Neural crest cell (in vitro differentiated cells): ENCODE measurements around the gene TRIM65. TPM values are rescaled to one million over a fixed set of nuclear protein-coding genes. Genes with fewer than 3 reads are reported as not detected.
A peak's percentile ranks its signal among the peaks of the same experiment; 100 is the strongest.

Experiments
- DNase-seq: peaks from one replicate; pipeline ENCODE4 v3.0.0; 2021; ENCODE audit warnings: low read depth, mixed read lengths, low spot score
- H3K27ac Mint-ChIP-seq: one replicate; pipeline ENCODE4 v1.8.0; 2021; ENCODE audit warnings: mild to moderate bottlenecking, mixed read lengths; ENCODE audit not compliant: unreplicated experiment
- H3K27me3 Mint-ChIP-seq: 2 replicates; pipeline ENCODE4 v1.8.0; 2021; ENCODE audit warnings: low read depth, mild to moderate bottlenecking, mixed read lengths
- H3K36me3 Mint-ChIP-seq: 2 replicates; pipeline ENCODE4 v1.8.0; 2021; ENCODE audit warnings: low read depth, mild to moderate bottlenecking, mixed read lengths
- H3K4me1 Mint-ChIP-seq: 2 replicates; pipeline ENCODE4 v1.8.0; 2021; ENCODE audit warnings: mixed read lengths
- H3K4me3 Mint-ChIP-seq: one replicate; pipeline ENCODE4 v1.8.0; 2021; ENCODE audit warnings: mild to moderate bottlenecking, mixed read lengths
- H3K9me3 Mint-ChIP-seq: 2 replicates; pipeline ENCODE4 v1.8.0; 2021; ENCODE audit warnings: mixed read lengths
- long read RNA-seq: library from polyadenylated mRNA; unstranded; transcript quantifications from one replicate; pipeline ENCODE4 v2.0.0, GENCODE V29; 2020
- total RNA-seq: library from RNA; stranded (reverse); gene quantifications from 2 replicates; pipeline ENCODE4 v1.2.1, GENCODE V29; 2021
- TF ChIP-seq, protein P1 (sequence below): fragments of 200-600 bp; sonication (generic); conservative IDR thresholded peaks from 2 replicates; pipeline ENCODE4 v1.5.0; 2021; ENCODE audit warnings: antibody characterized with exemption, mild to moderate bottlenecking

The TRIM65 gene, protein sequence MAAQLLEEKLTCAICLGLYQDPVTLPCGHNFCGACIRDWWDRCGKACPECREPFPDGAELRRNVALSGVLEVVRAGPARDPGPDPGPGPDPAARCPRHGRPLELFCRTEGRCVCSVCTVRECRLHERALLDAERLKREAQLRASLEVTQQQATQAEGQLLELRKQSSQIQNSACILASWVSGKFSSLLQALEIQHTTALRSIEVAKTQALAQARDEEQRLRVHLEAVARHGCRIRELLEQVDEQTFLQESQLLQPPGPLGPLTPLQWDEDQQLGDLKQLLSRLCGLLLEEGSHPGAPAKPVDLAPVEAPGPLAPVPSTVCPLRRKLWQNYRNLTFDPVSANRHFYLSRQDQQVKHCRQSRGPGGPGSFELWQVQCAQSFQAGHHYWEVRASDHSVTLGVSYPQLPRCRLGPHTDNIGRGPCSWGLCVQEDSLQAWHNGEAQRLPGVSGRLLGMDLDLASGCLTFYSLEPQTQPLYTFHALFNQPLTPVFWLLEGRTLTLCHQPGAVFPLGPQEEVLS
- total RNA-seq = 23.3 and 27.4 TPM in 2 replicates
- long read RNA-seq, partial matches to known transcripts = 1 of 3 reads
- long read RNA-seq, other reads (novel, unspliced or antisense) = 2 of 3 reads

DNA sequence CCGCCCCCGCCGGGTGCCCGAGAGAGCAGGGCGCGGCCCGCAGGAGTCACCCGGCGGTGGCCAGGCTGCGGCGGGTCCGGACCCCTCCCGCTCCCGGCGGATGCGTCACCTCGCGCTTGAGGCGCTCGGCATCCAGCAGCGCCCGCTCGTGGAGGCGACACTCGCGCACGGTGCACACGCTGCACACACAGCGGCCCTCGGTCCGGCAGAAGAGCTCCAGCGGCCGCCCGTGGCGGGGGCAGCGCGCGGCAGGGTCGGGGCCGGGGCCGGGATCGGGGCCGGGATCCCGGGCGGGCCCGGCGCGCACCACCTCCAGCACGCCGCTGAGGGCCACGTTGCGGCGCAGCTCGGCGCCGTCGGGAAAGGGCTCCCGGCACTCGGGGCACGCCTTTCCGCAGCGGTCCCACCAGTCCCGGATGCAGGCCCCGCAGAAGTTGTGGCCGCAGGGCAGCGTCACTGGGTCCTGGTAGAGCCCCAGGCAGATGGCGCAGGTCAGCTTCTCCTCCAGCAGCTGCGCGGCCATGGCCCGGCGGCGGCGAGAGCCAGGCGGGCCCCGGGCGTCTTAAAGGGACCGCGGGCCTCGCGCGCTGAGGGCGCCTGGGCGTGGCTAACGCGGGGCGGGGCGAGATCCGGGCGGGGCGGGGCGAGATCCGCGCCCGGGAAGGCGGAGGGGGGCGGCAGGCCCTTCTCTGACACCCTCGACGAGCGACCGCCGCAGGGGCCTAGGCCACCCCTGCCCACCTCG is at the start of gene TRIM65:
TSS of gene TRIM65 (minus strand) at position 537 of the 745 bp plus-strand sequence. CDS start at position 523, 14 bp downstream.
- Mint-ChIP-seq H3K9me3 (no peaks in the 10 kb centered on the region), H3K27me3 (peaks cover 6% of the 10 kb centered on the region), H3K27ac (peak within 1 kb of the TSS; percentile 51), H3K4me1 (peaks cover 28% of the 10 kb centered on the region), H3K36me3 (peaks cover 4% of the 10 kb centered on the region), H3K4me3 (peak within 1 kb of the TSS; percentile 90)
- TF ChIP-seq, protein P1, sequence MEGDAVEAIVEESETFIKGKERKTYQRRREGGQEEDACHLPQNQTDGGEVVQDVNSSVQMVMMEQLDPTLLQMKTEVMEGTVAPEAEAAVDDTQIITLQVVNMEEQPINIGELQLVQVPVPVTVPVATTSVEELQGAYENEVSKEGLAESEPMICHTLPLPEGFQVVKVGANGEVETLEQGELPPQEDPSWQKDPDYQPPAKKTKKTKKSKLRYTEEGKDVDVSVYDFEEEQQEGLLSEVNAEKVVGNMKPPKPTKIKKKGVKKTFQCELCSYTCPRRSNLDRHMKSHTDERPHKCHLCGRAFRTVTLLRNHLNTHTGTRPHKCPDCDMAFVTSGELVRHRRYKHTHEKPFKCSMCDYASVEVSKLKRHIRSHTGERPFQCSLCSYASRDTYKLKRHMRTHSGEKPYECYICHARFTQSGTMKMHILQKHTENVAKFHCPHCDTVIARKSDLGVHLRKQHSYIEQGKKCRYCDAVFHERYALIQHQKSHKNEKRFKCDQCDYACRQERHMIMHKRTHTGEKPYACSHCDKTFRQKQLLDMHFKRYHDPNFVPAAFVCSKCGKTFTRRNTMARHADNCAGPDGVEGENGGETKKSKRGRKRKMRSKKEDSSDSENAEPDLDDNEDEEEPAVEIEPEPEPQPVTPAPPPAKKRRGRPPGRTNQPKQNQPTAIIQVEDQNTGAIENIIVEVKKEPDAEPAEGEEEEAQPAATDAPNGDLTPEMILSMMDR = peak; percentile 43
- peak; percentile 70 for DNase-seq

DNA sequence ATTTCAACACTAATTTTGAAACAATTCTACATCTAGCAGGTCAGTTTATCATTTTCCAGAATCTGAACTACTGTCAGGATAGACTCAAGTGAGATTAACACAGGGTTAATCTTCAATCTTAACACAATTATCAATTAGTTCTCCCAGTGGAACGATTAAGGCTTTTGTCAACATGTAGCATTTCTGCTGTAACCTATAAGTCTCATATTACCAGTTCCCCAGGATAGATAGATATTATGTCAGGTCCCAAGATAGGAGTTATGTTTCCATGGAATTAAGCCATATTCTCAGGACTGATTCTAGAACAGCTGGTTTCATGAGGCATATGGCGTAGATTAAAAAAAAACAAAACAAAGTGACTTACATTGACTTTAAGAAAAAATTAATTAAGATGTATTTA is 48.5 kb upstream of the TRIM65 start:
- H3K9me3 Mint-ChIP-seq = no peaks in the 10 kb centered on the region
- TF ChIP-seq, protein P1 = no peak
- H3K36me3 Mint-ChIP-seq = peaks cover 5% of the 10 kb centered on the region
- no peak overlapping the region for H3K27ac Mint-ChIP-seq
- DNase-seq = no peak
- H3K4me3 Mint-ChIP-seq = no peak overlapping the region
- H3K4me1 Mint-ChIP-seq = peaks cover 14% of the 10 kb centered on the region
- no peaks in the 10 kb centered on the region for H3K27me3 Mint-ChIP-seq

DNA sequence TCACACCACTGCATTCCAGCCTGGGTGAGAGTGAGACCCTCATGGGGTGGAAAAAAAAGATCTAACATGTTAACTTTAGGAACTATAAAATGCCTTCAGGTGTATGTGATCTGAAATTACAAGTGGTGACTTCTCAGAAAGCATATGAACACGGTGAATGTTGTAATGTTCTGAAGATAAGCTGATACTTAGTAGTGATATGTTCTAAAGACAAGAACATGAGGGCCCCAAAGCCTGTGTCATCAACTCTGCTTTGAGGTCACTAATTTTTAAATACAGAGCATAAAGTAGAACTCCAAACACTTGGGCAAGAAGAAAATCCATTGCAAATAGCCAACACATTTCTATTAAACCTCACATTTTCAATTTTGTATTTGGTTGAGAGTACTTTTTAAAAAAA is 46.7 kb upstream of the TRIM65 start:
- Mint-ChIP-seq H3K4me1 (peaks cover 15% of the 10 kb centered on the region), H3K36me3 (peaks cover 5% of the 10 kb centered on the region), H3K27ac (no peak overlapping the region), H3K27me3 (no peaks in the 10 kb centered on the region), H3K4me3 (peak overlapping the region; percentile 29), H3K9me3 (no peaks in the 10 kb centered on the region)
- TF ChIP-seq, protein P1 = no peak
- no peak for DNase-seq

DNA sequence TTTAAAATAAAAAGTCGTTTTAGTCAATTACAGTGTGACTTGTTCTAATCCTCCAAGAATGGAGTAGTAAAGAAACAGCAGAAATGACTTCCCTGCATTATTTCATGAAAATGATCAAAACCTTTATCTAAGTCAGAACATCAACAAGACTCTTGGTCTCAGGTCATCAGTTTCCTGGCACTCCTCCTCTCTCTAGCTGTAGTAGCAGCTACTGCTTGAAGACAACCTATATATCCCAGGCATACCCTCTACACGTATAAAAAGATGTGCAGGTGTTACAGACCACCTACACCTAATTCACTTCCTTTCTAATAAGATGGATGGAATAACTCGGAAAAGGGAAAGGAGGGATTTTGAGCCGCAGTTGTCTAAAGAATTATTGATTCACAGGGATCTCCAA is 45.7 kb upstream of the TRIM65 start:
- TF ChIP-seq, protein P1 = no peak

DNA sequence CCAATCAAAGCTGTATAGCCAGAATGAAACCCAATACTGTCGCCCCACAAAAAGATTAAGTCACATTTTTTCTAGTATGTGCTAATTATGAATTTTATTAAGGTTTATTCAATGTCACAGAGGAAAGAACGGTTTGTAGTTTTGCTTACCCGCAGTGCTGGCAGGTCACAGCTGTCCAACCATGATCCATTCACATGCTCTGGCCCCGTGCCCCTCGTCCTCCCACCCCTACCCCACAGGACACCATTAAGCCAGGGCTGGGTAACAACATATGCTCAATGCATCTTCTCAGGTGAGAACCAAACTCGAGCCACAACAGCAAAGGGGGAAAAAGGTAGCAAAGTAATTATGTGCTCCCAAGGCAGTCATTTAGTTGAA is 44.7 kb upstream of the TRIM65 start:
- H3K36me3 Mint-ChIP-seq = peaks cover 2% of the 10 kb centered on the region
- H3K9me3 Mint-ChIP-seq = no peaks in the 10 kb centered on the region
- H3K27me3 Mint-ChIP-seq = no peaks in the 10 kb centered on the region
- TF ChIP-seq, protein P1 = no peak
- peaks cover 15% of the 10 kb centered on the region for H3K4me1 Mint-ChIP-seq
- H3K4me3 Mint-ChIP-seq = peak overlapping the region; percentile 93
- peak overlapping the region; percentile 53 for H3K27ac Mint-ChIP-seq
- DNase-seq = no peak

More for the DNA sequence above, 45.7 kb upstream of the TRIM65 start:
- no peak for DNase-seq
- H3K27ac Mint-ChIP-seq = no peak overlapping the region
- no peaks in the 10 kb centered on the region for H3K9me3 Mint-ChIP-seq
- H3K4me3 Mint-ChIP-seq = peak overlapping the region; percentile 74
- H3K36me3 Mint-ChIP-seq = peaks cover 2% of the 10 kb centered on the region
- no peaks in the 10 kb centered on the region for H3K27me3 Mint-ChIP-seq
- H3K4me1 Mint-ChIP-seq = peaks cover 15% of the 10 kb centered on the region
